ENCODE data around the gene KCTD13. TPM values are rescaled to one million over a fixed set of nuclear protein-coding genes. Genes with fewer than 3 reads are reported as not detected.

The KCTD13 gene
- total and polyA plus RNA-seq, 2 of the 8 experiments (the other 6 are each of a cell fraction or from before 2014, with no cell fraction given), result 9.2 to 10.8 TPM

DNA sequence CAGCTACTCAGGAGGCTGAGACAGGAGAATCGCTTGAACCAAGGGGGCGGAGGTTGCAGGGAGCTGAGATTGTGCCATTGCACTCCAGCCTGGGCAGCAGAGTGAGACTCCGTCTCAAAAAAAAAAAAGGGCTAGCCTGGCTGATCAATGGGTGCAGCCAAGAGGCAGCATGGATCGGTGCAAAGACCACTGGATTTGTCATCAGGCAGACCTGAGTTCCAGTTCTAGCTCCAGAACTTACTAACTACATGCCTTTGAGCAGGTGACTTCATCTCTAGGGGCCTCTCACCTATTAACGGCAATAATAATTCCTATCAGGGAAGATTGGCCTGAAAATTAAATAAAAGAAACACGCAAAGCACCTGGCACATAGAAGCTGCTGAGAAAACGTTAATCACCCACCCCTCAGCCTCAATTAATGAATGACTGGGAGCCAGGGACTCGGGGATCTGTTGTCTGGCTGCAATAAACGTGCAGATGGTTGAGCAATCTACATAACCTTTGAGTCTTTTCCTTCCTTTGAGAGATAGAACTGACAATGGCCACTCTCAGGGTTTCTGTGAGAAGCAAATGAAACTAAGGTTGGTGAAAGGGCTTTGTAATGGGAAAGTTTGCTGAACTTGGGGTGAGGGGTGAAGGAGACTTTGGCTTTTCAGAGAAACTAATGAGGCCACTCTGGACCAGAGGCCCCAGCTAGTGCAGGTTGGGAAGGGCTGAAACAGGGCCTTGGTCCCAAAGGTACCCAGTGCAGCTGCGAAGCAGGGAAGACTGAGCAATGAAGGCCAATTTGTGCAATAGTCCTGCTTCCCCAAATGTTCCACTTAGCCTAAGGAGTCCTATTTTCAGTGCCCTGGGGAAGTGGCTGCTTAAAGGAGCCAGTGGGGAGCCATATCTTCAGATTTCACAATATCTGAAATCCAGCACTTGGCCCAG is 34.2 kb downstream of the KCTD13 start:
- no peak overlapping the region for H4K91ac ChIP-seq (replicated peaks; ENCODE audit: insufficient read length, low read length)
- H2BK5ac ChIP-seq (ENCODE audit: low read depth, low read length), result no peak overlapping the region
- FAIRE-seq (no peak), DNase-seq (ENCODE audit: low read depth in 1 of 2, low spot score in 2 of 2) (no peak)
- POLR2A ChIA-PET (ENCODE audit: partially characterized antibody), result interaction anchor here (0.6 to 1.2 kb wide), 4 partner anchors 10 to 66 kb away, joined by 3 to 5 read pairs (median 4); partner anchors contain the start of gene CDIPT
- H3K27me3 ChIP-seq (replicated peaks in 1 of 4; ENCODE audit: control insufficient read depth in 3 of 4, extremely low read depth in 1 of 4, insufficient read depth in 3 of 4, low read length in 3 of 4), result no peaks in the 10 kb centered on the region
- H2BK120ac ChIP-seq (replicated peaks; ENCODE audit: low read depth, low read length), result no peak overlapping the region
- H3K4ac ChIP-seq (replicated peaks; ENCODE audit: insufficient read length, low read depth, low read length), result no peak overlapping the region
- no peak overlapping the region for H3K9ac ChIP-seq (replicated peaks in 1 of 4; ENCODE audit: extremely low read depth in 1 of 4, low read depth in 3 of 4, low read length in 3 of 4)
- H3K79me1 ChIP-seq (ENCODE audit: low read depth, low read length), result peaks cover 4% of the 10 kb centered on the region; the same call in 1 of the 2 replicates
- H3K36me3 ChIP-seq (ENCODE audit: control insufficient read depth in 2 of 4, insufficient read depth in 4 of 4, low read length in 3 of 4), result no peaks in the 10 kb centered on the region; a peak in 2 of 8 replicates
- no peak overlapping the region for H2BK12ac ChIP-seq (ENCODE audit: low read depth, low read length)
- H3K4me1 ChIP-seq (replicated peaks in 1 of 4; ENCODE audit: control insufficient read depth in 3 of 4, insufficient read depth in 4 of 4, low read length in 3 of 4), result no peaks in the 10 kb centered on the region
- no peaks in the 10 kb centered on the region for H3K23me2 ChIP-seq (ENCODE audit: low read depth, low read length)
- no peaks in the 10 kb centered on the region for H3K9me3 ChIP-seq (ENCODE audit: insufficient read depth in 2 of 2, low read depth in 1 of 2, low read length in 1 of 2)
- no peak overlapping the region for H2BK15ac ChIP-seq (ENCODE audit: low read length)
- H3K14ac ChIP-seq (ENCODE audit: insufficient read length), result no peak overlapping the region
- no peak overlapping the region for H2AFZ ChIP-seq (ENCODE audit: low read length)
- no peak overlapping the region for H3K27ac ChIP-seq (ENCODE audit: low read depth, low read length)
- no peak overlapping the region for H4K5ac ChIP-seq (ENCODE audit: insufficient read length, low read depth, low read length)
- H3K23ac ChIP-seq (ENCODE audit: insufficient read length), result no peak overlapping the region
- no peak overlapping the region for H3K4me2 ChIP-seq (ENCODE audit: insufficient read depth in 1 of 2, low read depth in 2 of 2, low read length in 2 of 2)
- WGBS, 2 experiments (ENCODE audit: extremely low coverage in 1 of 2, insufficient coverage in 1 of 2, insufficient read length in 1 of 2, insufficient replicate concordance in 2 of 2, low coverage in 1 of 2, low lambda C conversion rate in 2 of 2, missing lambda C conversion rate in 1 of 2), result 87% methylated on average over 10 of the region's 10 CpGs; no CpG with 5 or more reads in 1 of the 2 experiments
- H2BK20ac ChIP-seq (ENCODE audit: low read length), result no peak overlapping the region
- CTCF ChIA-PET (ENCODE audit: partially characterized antibody), result interaction anchor here (1.2 kb wide), 1 partner anchor 9 kb away, joined by 5 read pairs; no protein-coding TSS in a partner anchor
- H4K8ac ChIP-seq (ENCODE audit: extremely low read depth, insufficient read depth, low read length), result no peak overlapping the region
- H2AK5ac ChIP-seq (ENCODE audit: low read depth, low read length), result no peak overlapping the region
- H3K18ac ChIP-seq (ENCODE audit: extremely low read depth, low read length), result no peak overlapping the region
- H4K20me1 ChIP-seq (replicated peaks in 1 of 2; ENCODE audit: control insufficient read depth in 1 of 2, insufficient read depth in 2 of 2, low read length in 2 of 2), result peaks cover 0 to 3% of the 10 kb centered on the region in 2 experiments
- no peak overlapping the region for H3K4me3 ChIP-seq (ENCODE audit: extremely low read depth in 1 of 4, insufficient read depth in 2 of 4, low read depth in 3 of 4, low read length in 4 of 4)
- no peaks in the 10 kb centered on the region for H3K79me2 ChIP-seq (ENCODE audit: control insufficient read depth in 1 of 2, insufficient read depth in 2 of 2, low read length in 2 of 2)
- no peak overlapping the region for H3K56ac ChIP-seq (replicated peaks; ENCODE audit: insufficient read length, low read depth, low read length)
- TF ChIP-seq CHD1 (IDR thresholded peaks at IDR 0.05; ENCODE audit: low read depth, low read length), result no peak
- TF ChIP-seq JUND (IDR thresholded peaks at IDR 0.05; ENCODE audit: low read length), result no peak
- TF ChIP-seq SRF (IDR thresholded peaks at IDR 0.05; ENCODE audit: low read depth, low read length), result no peak
- no peak for TF ChIP-seq RBBP5 (IDR thresholded peaks at IDR 0.05; ENCODE audit: borderline replicate concordance, low read depth, low read length)
- TF ChIP-seq JUN (IDR thresholded peaks at IDR 0.05; ENCODE audit: low read depth, low read length), result no peak
- TF ChIP-seq BCL11A (IDR thresholded peaks at IDR 0.05; ENCODE audit: low read depth in 2 of 2, low read length in 2 of 2), result no peak
- TF ChIP-seq GABPA (IDR thresholded peaks at IDR 0.05; ENCODE audit: borderline replicate concordance, insufficient read depth, low read length), result no peak
- no peak for TF ChIP-seq PHF8 (conservative IDR thresholded peaks at IDR 0.05; ENCODE audit: low read depth, low read length)
- TF ChIP-seq KDM1A (IDR thresholded peaks at IDR 0.05; ENCODE audit: borderline replicate concordance, low read length), result no peak
- TF ChIP-seq RFX5 (IDR thresholded peaks at IDR 0.05; ENCODE audit: borderline replicate concordance, low read depth, low read length), result no peak
- no peak for TF ChIP-seq HDAC6 (IDR thresholded peaks at IDR 0.05; ENCODE audit: low read depth, low read length)
- no peak for TF ChIP-seq BRCA1 (IDR thresholded peaks at IDR 0.05; ENCODE audit: low read depth, low read length)

Data from H1 (cell line).